ENCODE results near the gene ERC1.

DNA sequence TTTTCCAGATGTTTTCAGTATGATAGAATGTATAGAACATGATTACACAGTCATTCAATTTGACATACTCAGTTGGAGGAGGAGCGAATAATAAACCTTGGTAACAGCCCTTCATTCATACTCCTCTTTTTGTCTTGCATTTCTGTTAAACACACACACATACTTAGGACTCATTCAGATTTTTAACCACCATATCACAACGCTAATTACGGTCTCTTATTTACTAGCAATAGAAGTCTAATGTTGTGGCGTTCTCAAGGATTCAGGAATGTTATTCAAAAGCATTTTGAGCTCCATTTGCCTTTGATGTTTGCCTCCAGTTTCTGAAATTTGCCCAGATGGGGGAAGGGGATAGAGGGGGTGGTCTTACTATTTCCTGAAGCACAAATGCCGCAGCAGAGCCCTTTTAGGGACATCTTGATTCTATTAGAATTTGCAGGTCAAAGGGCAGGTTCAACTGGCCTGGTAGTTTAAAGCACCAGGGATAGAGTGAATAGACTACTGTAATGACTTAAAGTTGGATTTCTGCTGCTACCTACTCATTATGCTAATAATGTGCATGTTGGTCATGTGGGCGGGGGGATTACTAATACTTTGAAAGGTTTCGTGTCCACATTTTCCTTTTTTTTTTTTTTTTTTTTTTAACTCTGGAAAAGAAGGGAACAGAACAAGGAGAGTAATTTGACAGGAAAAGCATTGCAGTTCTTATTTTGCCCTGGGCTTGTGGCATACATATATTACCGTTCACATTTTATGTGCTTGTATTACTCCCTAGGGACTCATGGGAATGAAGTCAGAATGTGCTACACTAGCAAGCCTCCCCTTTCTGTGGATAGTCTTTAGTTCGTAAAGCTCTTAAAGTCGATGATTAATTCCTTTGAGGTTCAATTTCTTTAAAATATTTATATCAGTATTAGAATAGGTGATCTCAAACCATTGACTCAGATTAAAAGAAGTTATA lies 376.6 kb downstream of the ERC1 start:
- TF ChIP-seq, protein P1, sequence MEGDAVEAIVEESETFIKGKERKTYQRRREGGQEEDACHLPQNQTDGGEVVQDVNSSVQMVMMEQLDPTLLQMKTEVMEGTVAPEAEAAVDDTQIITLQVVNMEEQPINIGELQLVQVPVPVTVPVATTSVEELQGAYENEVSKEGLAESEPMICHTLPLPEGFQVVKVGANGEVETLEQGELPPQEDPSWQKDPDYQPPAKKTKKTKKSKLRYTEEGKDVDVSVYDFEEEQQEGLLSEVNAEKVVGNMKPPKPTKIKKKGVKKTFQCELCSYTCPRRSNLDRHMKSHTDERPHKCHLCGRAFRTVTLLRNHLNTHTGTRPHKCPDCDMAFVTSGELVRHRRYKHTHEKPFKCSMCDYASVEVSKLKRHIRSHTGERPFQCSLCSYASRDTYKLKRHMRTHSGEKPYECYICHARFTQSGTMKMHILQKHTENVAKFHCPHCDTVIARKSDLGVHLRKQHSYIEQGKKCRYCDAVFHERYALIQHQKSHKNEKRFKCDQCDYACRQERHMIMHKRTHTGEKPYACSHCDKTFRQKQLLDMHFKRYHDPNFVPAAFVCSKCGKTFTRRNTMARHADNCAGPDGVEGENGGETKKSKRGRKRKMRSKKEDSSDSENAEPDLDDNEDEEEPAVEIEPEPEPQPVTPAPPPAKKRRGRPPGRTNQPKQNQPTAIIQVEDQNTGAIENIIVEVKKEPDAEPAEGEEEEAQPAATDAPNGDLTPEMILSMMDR (IDR thresholded peaks at IDR 0.05): no peak
- no peak for TF ChIP-seq POLR2A (IDR thresholded peaks at IDR 0.05)

Data from suprapubic skin (tissue), 3 donors.